ENCODE results near the gene LDAF1. TPM values are rescaled to one million over a fixed set of nuclear protein-coding genes. Genes with fewer than 3 reads are reported as not detected.

The LDAF1 gene
- total and polyA plus RNA-seq, 2 of the 8 experiments (the other 6 are each of a cell fraction or from before 2014, with no cell fraction given) = 32.4 to 34.2 TPM

- Histone ChIP-seq H3K9ac (replicated peaks in 1 of 4; ENCODE audit: extremely low read depth in 1 of 4, low read depth in 3 of 4, low read length in 3 of 4) (no peak overlapping the region), H2AK5ac (ENCODE audit: low read depth, low read length) (no peak overlapping the region), H3K4me3 (ENCODE audit: extremely low read depth in 1 of 4, insufficient read depth in 2 of 4, low read depth in 3 of 4, low read length in 4 of 4) (no peak overlapping the region), H3K23ac (ENCODE audit: insufficient read length) (no peak overlapping the region), H3K9me3 (ENCODE audit: insufficient read depth in 2 of 2, low read depth in 1 of 2, low read length in 1 of 2) (no peaks in the 10 kb centered on the region), H3K4me1 (replicated peaks in 1 of 4; ENCODE audit: control insufficient read depth in 3 of 4, insufficient read depth in 4 of 4, low read length in 3 of 4) (peaks cover 0 to 3% (median 1%) of the 10 kb centered on the region in 4 experiments; a peak in 2 of 7 replicates), H2BK12ac (ENCODE audit: low read depth, low read length) (no peak overlapping the region), H3K36me3 (ENCODE audit: control insufficient read depth in 2 of 4, insufficient read depth in 4 of 4, low read length in 3 of 4) (no peaks in the 10 kb centered on the region), H3K14ac (ENCODE audit: insufficient read length) (no peak overlapping the region), H2BK20ac (ENCODE audit: low read length) (no peak overlapping the region), H3K27me3 (replicated peaks in 1 of 4; ENCODE audit: control insufficient read depth in 3 of 4, extremely low read depth in 1 of 4, insufficient read depth in 3 of 4, low read length in 3 of 4) (no peaks in the 10 kb centered on the region), H3K27ac (ENCODE audit: low read depth, low read length) (no peak overlapping the region), H4K8ac (ENCODE audit: extremely low read depth, insufficient read depth, low read length) (no peak overlapping the region), H4K5ac (ENCODE audit: insufficient read length, low read depth, low read length) (no peak overlapping the region), H3K23me2 (ENCODE audit: low read depth, low read length) (no peaks in the 10 kb centered on the region), H3K79me1 (ENCODE audit: low read depth, low read length) (no peaks in the 10 kb centered on the region), H4K20me1 (replicated peaks in 1 of 2; ENCODE audit: control insufficient read depth in 1 of 2, insufficient read depth in 2 of 2, low read length in 2 of 2) (no peaks in the 10 kb centered on the region), H2BK15ac (ENCODE audit: low read length) (no peak overlapping the region), H3K18ac (ENCODE audit: extremely low read depth, low read length) (no peak overlapping the region), H3K79me2 (ENCODE audit: control insufficient read depth in 1 of 2, insufficient read depth in 2 of 2, low read length in 2 of 2) (no peaks in the 10 kb centered on the region), H3K4me2 (ENCODE audit: insufficient read depth in 1 of 2, low read depth in 2 of 2, low read length in 2 of 2) (no peak overlapping the region), H3K56ac (replicated peaks; ENCODE audit: insufficient read length, low read depth, low read length) (no peak overlapping the region), H2BK120ac (replicated peaks; ENCODE audit: low read depth, low read length) (no peak overlapping the region), H4K91ac (replicated peaks; ENCODE audit: insufficient read length, low read length) (no peak overlapping the region), H2BK5ac (ENCODE audit: low read depth, low read length) (no peak overlapping the region), H2AFZ (ENCODE audit: low read length) (no peak overlapping the region), H3K4ac (replicated peaks; ENCODE audit: insufficient read length, low read depth, low read length) (no peak overlapping the region)
- WGBS, 2 experiments (ENCODE audit: extremely low coverage in 1 of 2, insufficient coverage in 1 of 2, insufficient read length in 1 of 2, insufficient replicate concordance in 2 of 2, low coverage in 1 of 2, low lambda C conversion rate in 2 of 2, missing lambda C conversion rate in 1 of 2) = 82% methylated on average over 8 of the region's 8 CpGs; no CpG with 5 or more reads in 1 of the 2 experiments
- no peak for TF ChIP-seq SRF (IDR thresholded peaks at IDR 0.05; ENCODE audit: low read depth, low read length)
- TF ChIP-seq HDAC6 (IDR thresholded peaks at IDR 0.05; ENCODE audit: low read depth, low read length) = no peak
- TF ChIP-seq SUZ12 (IDR thresholded peaks at IDR 0.05; ENCODE audit: low read length) = no peak
- no peak for TF ChIP-seq GTF2F1 (IDR thresholded peaks at IDR 0.05; ENCODE audit: borderline replicate concordance, low read depth, low read length)
- TF ChIP-seq SAP30 (IDR thresholded peaks at IDR 0.05; ENCODE audit: insufficient read depth, insufficient replicate concordance, low read length) = no peak
- TF ChIP-seq POLR2A (IDR thresholded peaks at IDR 0.05; ENCODE audit: control extremely low read depth in 1 of 2, low read depth in 2 of 2, low read length in 2 of 2) = no peak
- TF ChIP-seq TBP (IDR thresholded peaks at IDR 0.05; ENCODE audit: low read depth, low read length) = no peak
- no peak for TF ChIP-seq BCL11A (IDR thresholded peaks at IDR 0.05; ENCODE audit: low read depth in 2 of 2, low read length in 2 of 2)
- TF ChIP-seq YY1 (IDR thresholded peaks at IDR 0.05; ENCODE audit: low read depth, low read length) = no peak
- no peak for TF ChIP-seq KDM4A (IDR thresholded peaks at IDR 0.05; ENCODE audit: low read depth, low read length, severe bottlenecking)
- no peak for TF ChIP-seq TAF1 (IDR thresholded peaks at IDR 0.05; ENCODE audit: low read depth, low read length)
- DNase-seq (ENCODE audit: low read depth in 1 of 2, low spot score in 2 of 2) = no peak
- ChIA-PET CTCF (ENCODE audit: partially characterized antibody) (interaction anchor here (1.2 kb wide), 1 partner anchor 22 kb away, joined by 3 read pairs; no protein-coding TSS in a partner anchor), POLR2A (ENCODE audit: partially characterized antibody) (interaction anchor here (0.6 kb wide), 1 partner anchor 1167 kb away, joined by 8 read pairs; no protein-coding TSS in a partner anchor)
- FAIRE-seq = no peak
These were observed 24.4 kb upstream of the LDAF1 start for GRCh38 chr16:21134053-21134452.

Measured in H1 (cell line).